GM19438 (cell line): ENCODE data around the gene POLR2E.
A peak's percentile ranks its signal among the peaks of the same experiment; 100 is the strongest.

Source experiments
- ATAC-seq: cut with Tn5 transposase; IDR thresholded peaks from one replicate; pipeline ENCODE4 v1.9.1; 2021; ENCODE audit warnings: low read depth; ENCODE audit not compliant: unreplicated experiment

POLR2E gene

GRCh38 chr19:1052349-1052975, 42.7 kb downstream of the POLR2E start:
- no peak for ATAC-seq

- no peak for ATAC-seq
Measured at GRCh38 chr19:1051791-1052190, 43.4 kb downstream of the POLR2E start.

- no peak for ATAC-seq
Measured at GRCh38 chr19:1050989-1051788, 44.0 kb downstream of the POLR2E start.

DNA sequence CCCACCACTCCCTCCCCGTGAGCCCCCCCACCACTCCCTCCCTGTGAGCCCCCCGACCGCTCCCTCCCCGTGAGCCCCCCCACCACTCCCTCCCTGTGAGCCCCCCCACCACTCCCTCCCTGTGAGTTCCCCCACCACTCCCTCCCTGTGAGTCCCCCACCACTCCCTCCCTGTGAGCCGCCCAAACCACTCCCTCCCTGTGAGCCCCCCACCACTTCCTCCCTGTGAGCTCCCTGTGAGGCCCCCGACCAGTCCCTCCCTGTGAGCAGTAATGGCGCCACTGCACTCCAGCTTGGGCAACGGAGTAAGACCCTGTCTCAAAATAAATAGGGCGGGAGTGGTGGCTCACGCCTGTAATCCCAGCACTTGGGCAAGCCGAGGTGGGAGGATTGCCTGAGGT, 45.4 kb downstream of the POLR2E start:
- ATAC-seq: no peak

DNA sequence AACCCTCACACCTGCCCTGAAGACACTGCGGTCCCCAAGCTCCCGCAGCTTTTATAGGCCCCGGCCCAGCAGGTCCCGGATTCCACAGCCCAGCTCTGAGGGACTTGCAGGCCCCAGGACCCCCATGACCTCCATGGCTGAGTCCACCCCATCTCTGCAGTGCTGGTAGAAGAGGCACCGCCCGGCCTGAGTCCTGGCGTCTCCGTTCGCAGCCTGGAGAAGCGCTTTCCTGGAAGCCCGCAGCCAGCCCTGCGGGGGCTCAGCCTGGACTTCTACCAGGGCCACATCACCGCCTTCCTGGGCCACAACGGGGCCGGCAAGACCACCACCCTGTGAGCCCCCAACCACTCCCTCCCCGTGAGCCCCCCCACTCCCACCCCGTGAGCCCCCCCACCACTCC, 46.1 kb downstream of the POLR2E start:
- ATAC-seq: no peak

GRCh38 chr19:1047696-1048147, 47.5 kb downstream of the POLR2E start:
- no peak for ATAC-seq

DNA sequence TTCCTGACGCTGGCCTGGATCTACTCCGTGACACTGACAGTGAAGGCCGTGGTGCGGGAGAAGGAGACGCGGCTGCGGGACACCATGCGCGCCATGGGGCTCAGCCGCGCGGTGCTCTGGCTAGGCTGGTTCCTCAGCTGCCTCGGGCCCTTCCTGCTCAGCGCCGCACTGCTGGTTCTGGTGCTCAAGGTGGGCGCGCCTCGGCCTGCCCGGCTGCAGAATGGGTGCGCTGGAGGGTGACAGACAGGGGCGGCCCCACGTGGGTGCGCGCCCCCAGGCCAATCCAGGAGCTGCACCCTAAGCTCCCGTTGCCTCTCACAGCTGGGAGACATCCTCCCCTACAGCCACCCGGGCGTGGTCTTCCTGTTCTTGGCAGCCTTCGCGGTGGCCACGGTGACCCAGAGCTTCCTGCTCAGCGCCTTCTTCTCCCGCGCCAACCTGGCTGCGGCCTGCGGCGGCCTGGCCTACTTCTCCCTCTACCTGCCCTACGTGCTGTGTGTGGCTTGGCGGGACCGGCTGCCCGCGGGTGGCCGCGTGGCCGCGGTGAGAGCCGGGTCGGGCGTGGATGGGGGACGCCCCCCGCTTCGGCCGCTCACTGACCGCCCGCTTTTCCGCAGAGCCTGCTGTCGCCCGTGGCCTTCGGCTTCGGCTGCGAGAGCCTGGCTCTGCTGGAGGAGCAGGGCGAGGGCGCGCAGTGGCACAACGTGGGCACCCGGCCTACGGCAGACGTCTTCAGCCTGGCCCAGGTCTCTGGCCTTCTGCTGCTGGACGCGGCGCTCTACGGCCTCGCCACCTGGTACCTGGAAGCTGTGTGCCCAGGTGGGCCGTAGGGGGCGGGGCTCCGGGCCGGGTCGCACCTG, 48.1 kb downstream of the POLR2E start:
- ATAC-seq: no peak

DNA sequence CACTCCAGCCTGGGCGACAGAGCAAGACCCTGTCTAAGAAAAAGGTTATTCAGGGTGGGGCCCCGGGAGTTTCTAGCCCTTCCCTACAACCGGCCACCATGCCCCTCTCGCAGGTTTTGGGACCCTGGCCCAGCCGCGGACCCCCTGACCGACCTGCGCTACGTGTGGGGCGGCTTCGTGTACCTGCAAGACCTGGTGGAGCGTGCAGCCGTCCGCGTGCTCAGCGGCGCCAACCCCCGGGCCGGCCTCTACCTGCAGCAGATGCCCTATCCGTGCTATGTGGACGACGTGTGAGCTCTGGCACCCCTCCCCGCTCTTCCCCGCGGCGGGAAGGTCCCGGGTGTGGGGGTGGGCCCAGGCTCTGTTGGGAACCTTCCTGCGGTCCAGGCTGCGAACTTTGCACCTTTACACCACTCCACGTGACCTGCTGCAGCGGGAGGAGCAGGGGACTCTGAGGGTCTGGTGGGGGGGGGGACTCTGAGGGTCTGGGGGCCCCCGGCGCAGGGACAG, 49.0 kb downstream of the POLR2E start:
- no peak for ATAC-seq

DNA sequence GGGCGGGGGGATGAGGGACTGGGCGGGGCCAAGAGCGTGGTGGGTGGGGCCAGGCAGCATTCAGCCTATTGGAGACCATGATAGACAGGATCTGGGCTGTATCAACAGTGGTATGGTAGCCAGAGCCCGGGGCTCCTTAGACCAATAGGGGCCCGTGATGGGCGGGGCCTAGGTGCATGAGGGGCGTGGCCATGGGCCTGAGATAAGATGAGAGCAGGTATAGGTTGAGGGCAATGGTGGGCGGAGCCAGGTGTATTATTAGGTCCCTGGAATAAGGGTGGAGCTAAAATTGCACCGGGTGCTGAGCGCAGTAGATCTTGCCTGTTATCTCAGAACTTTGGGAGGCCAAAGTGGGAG, 50.0 kb downstream of the POLR2E start:
- ATAC-seq: no peak

- no peak for ATAC-seq
Measured at GRCh38 chr19:1042689-1043511, 52.3 kb downstream of the POLR2E start.

DNA sequence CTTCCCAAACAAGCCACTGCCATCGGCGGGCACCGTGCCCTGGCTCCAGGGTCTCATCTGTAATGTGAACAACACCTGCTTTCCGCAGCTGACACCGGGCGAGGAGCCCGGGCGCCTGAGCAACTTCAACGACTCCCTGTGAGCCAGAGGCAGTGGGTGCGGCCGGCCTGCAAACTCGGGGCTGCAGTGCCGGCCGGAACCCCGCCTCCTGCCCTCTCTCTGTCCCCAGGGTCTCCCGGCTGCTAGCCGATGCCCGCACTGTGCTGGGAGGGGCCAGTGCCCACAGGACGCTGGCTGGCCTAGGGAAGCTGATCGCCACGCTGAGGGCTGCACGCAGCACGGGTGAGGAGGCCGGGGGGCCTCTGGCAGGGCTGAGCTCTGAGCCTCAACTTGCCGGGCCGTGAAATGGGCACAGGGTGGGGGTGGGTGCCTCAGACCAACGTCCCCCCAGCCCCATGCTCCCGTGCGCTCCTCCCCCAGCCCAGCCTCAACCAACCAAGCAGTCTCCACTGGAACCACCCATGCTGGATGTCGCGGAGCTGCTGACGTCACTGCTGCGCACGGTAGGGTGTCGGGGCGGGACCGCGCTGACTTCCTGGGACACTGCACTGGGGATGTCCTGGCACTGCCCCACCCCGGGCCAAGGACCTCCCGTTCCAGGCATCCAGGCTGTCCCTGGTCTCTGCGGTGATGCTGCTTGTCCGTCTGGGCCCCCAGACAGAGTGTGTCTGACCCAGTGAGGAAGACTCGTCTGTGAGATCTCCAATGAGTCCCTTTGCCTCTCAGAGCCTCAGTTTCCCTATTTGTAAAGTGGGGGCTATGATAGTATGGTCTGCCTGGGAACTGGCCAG, 53.1 kb downstream of the POLR2E start:
- no peak for ATAC-seq

DNA sequence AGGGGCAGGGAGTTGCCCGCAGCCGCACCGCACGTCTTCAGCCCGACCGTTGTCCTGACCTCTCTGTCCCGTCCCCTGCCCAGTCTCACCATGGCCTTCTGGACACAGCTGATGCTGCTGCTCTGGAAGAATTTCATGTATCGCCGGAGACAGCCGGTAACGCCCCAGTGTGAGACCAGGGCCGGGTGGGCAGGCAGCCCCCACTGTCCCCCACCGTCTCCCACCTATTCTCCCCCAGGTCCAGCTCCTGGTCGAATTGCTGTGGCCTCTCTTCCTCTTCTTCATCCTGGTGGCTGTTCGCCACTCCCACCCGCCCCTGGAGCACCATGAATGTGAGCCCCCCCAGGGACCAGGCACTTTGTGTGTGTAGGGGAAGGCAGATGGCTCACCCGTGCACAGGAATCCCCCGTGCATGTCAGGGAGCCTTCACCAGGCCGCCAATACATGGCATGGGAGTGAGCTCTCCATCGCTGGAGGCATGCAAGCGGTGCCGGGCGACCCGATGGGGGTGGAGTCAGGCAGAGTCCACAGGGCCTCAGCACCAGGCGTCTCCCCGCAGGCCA, 53.8 kb downstream of the POLR2E start:
- ATAC-seq: no peak

DNA sequence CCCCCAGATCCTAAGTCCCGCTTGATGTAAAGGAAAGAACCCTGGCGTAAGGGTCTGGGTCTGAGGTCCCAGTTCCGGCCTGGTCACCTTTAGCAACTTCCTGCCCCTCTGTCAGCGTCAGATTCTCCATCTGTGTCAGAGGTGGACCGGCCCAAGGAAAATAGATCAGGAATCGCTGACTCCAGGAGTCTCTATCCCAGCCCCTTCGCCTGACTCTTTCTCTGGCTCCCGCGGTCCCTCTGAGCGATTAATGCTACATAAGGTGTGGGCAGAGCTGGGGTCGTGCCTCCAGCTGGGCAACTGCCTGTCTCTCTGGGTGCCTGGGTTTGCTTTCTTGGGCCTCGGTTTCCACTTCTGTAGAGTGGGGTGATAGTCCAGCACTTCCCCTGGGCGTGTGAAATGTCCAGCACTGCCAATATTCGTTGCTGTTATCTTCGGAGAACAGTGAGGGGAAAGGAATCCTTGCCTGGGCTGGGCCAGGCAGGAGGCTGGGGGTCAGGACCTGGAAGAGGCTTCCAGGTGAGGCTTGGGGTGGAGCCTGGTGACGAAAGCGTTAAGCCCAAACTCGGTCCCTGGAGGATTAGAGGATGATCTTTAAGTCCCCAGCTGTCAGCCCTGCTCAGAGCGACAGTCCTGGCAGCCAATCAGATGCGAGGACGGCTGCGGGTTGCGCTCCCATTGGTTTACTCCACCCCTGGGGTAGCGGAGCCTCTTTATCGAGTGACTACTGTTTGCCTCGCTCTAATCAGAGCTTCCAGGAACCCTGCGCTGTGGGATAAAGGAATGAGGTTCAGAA, 54.5 kb downstream of the POLR2E start:
- ATAC-seq: peak; percentile 34

- peak; percentile 59 for ATAC-seq
Measured at GRCh38 chr19:1039646-1040475, 55.3 kb downstream of the POLR2E start, which contains the start of gene ABCA7. TSS of gene ABCA7 (plus strand) at chr19:1040107. CDS start at chr19:1041362, 1,255 bp downstream.

DNA sequence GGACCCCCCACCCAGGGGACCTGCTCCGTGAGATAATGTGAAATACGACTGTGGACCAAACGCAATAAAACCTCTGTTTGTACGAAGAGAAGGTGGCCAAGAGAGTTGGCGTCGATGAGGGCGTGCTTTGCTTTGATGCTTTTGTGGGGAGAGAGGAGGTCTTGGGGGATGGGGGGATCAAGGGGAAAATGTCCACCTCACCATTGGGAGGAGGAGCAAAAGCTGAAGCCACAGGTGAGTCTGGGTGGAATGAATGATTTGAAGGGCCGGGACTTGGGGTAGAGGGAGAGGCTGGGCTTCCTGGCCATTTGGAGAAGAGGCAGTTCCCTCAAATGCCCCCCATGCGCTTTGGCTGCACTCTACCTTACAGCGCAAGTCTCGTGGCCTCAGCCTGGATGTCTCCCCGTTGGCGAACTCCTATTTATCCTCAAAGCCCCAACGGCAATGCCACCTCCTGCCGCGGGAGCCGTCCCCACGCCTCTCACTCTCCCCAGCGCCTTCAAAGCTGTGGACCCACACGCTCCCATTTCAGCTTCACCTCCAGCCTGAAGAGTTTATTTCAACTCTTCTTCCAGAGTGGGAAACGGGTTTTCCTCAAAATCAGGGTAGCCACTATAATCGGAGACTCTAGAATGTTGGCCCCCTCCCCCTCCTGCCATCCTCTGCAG, 56.1 kb downstream of the POLR2E start:
- ATAC-seq: no peak

DNA sequence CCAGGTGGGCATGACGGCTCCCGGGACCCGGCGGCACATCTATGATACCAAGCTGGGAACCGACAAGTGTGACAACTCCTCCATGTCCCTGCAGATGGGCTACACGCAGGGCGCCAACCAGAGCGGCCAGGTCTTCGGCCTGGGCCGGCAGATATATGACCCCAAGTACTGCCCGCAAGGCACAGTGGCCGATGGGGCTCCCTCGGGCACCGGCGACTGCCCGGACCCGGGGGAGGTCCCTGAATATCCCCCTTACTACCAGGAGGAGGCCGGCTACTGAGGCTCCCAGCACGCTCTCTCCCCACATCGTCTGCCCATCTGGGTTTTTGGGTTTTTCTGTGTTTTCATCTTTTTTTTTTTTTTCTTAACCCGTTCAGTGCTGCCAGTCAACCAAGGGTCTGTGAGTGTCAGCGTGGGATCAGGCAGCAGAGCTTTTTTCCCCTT, 57.5 kb downstream of the POLR2E start:
- no peak for ATAC-seq
